Peyer's patch (tissue), 4 donors: ENCODE measurements around the gene YIPF1. TPM values are rescaled to one million over a fixed set of nuclear protein-coding genes. Genes with fewer than 3 reads are reported as not detected.

Source experiments
- DNase-seq, 3 donors: peaks; one replicate each; pipeline ENCODE4 v3.0.0-alpha.2; 2017 to 2019
- H3K27ac ChIP-seq, 4 donors: fragments of 200-600 bp; sonication (generic); one replicate each; pipeline ENCODE4 v1.5.1; 2016 to 2019
- H3K27me3 ChIP-seq, 2 donors: fragments of 200-600 bp; sonication (generic); one replicate each; pipeline ENCODE4 v1.5.1; 2019
- H3K36me3 ChIP-seq, 3 donors: fragments of 200-600 bp; sonication (generic); one replicate each; pipeline ENCODE4 v1.5.1; 2016 to 2019
- H3K4me1 ChIP-seq, 4 donors: fragments of 200-600 bp; sonication (generic); one replicate each; pipeline ENCODE4 v1.5.1; 2016 to 2019
- H3K4me3 ChIP-seq, 4 donors: fragments of 200-600 bp; sonication (generic); 1 replicate in 3 of 4; 2 replicates in 1 of 4; pipeline ENCODE4 v1.5.1; 2016 to 2019; ENCODE audit warnings: mild to moderate bottlenecking in 1 of 4
- H3K9me3 ChIP-seq, 4 donors: fragments of 200-600 bp; sonication (generic); one replicate each; pipeline ENCODE4 v1.5.1; 2016 to 2019; ENCODE audit warnings: mild to moderate bottlenecking in 1 of 4
- POLR2A ChIP-seq, 2 donors: fragments of 450-650 bp; IDR thresholded peaks; one replicate each; pipeline ENCODE4 v1.5.1; 2017; ENCODE audit warnings: antibody characterized with exemption in 2 of 2, mild to moderate bottlenecking in 2 of 2, moderate library complexity in 2 of 2
- total RNA-seq, 4 donors: library from RNA; depleted of rRNA; stranded (reverse); fragments of >200 nt; gene quantifications; one replicate each; pipeline ENCODE4 v1.1.0, GENCODE V29; 2016
- TF ChIP-seq, protein P1 (sequence below), 6 experiments: fragments of 450-650 bp in 4 of 6; fragments of 200-600 bp in 2 of 6; sonication (generic) in 1 of 6; IDR thresholded peaks; one replicate each; pipeline ENCODE4 v1.5.1; 2017 to 2019; ENCODE audit warnings: antibody characterized with exemption in 6 of 6, mild to moderate bottlenecking in 3 of 6, moderate library complexity in 1 of 6

YIPF1 gene
- total RNA-seq, 4 donors from 2014 or later, result 10.7 to 35.9 (median 20.4) TPM

DNA sequence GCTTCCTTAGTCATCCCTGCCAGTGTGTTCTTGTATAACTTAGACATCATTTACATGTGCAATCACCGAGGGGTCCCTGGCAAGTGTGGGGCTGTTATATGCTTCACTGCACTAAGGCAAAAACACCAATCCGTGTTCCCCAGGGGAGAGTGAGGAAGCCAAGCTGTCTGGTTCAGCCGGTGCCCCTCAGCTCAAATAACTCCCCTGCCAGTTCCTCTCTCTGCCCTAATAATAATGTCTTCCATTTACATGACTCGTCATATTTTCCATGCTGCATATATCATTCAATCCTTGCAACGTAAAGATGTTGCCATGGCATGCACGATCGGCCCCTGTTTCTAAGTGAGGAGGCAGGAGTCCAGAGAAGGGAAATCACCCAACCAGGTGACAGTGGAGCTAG is 27.1 kb downstream of the YIPF1 start:
- Histone ChIP-seq H3K36me3 (peaks cover 0 to 47% (median 0%) of the 10 kb centered on the region in 3 donors), H3K4me1 (no peaks in the 10 kb centered on the region), H3K27ac (no peak overlapping the region), H3K27me3 (no peaks in the 10 kb centered on the region), H3K9me3 (no peaks in the 10 kb centered on the region), H3K4me3 (no peak overlapping the region)
- no peak for TF ChIP-seq POLR2A (IDR thresholded peaks at IDR 0.05)
- TF ChIP-seq, protein P1, sequence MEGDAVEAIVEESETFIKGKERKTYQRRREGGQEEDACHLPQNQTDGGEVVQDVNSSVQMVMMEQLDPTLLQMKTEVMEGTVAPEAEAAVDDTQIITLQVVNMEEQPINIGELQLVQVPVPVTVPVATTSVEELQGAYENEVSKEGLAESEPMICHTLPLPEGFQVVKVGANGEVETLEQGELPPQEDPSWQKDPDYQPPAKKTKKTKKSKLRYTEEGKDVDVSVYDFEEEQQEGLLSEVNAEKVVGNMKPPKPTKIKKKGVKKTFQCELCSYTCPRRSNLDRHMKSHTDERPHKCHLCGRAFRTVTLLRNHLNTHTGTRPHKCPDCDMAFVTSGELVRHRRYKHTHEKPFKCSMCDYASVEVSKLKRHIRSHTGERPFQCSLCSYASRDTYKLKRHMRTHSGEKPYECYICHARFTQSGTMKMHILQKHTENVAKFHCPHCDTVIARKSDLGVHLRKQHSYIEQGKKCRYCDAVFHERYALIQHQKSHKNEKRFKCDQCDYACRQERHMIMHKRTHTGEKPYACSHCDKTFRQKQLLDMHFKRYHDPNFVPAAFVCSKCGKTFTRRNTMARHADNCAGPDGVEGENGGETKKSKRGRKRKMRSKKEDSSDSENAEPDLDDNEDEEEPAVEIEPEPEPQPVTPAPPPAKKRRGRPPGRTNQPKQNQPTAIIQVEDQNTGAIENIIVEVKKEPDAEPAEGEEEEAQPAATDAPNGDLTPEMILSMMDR (IDR thresholded peaks at IDR 0.05), result no peak
- no peak for DNase-seq

GRCh38 chr1:53860967-53861411 is 28.6 kb downstream of the YIPF1 start:
- Histone ChIP-seq H3K4me3 (no peak overlapping the region), H3K27ac (no peak overlapping the region), H3K4me1 (no peaks in the 10 kb centered on the region), H3K27me3 (no peaks in the 10 kb centered on the region), H3K36me3 (peaks cover 0 to 56% (median 0%) of the 10 kb centered on the region in 3 donors), H3K9me3 (no peaks in the 10 kb centered on the region)
- TF ChIP-seq POLR2A (IDR thresholded peaks at IDR 0.05), result no peak
- TF ChIP-seq, protein P1 (IDR thresholded peaks at IDR 0.05), result peak; percentile 46 to 78 (median 68)
- peak in 1 of 3 donors; percentile 66 for DNase-seq

- TF ChIP-seq POLR2A (IDR thresholded peaks at IDR 0.05), result no peak
- TF ChIP-seq, protein P1 (IDR thresholded peaks at IDR 0.05), result no peak
- Histone ChIP-seq H3K27me3 (no peaks in the 10 kb centered on the region), H3K4me1 (no peaks in the 10 kb centered on the region), H3K27ac (no peak overlapping the region), H3K36me3 (peaks cover 0 to 51% (median 0%) of the 10 kb centered on the region in 3 donors), H3K9me3 (no peaks in the 10 kb centered on the region), H3K4me3 (no peak overlapping the region)
- no peak for DNase-seq
These were observed 37.9 kb downstream of the YIPF1 start for GRCh38 chr1:53851571-53852285.

GRCh38 chr1:53850082-53850673 is 39.4 kb downstream of the YIPF1 start:
- H3K9me3 ChIP-seq, result no peaks in the 10 kb centered on the region
- H3K27ac ChIP-seq, result no peak overlapping the region
- H3K4me1 ChIP-seq, result no peaks in the 10 kb centered on the region
- peaks cover 0 to 37% (median 0%) of the 10 kb centered on the region in 3 donors for H3K36me3 ChIP-seq
- no peak for DNase-seq
- no peaks in the 10 kb centered on the region for H3K27me3 ChIP-seq
- TF ChIP-seq, protein P1 (IDR thresholded peaks at IDR 0.05), result no peak
- TF ChIP-seq POLR2A (IDR thresholded peaks at IDR 0.05), result no peak
- no peak overlapping the region for H3K4me3 ChIP-seq

- Histone ChIP-seq H3K36me3 (peaks cover 0 to 15% (median 0%) of the 10 kb centered on the region in 3 donors), H3K4me1 (no peaks in the 10 kb centered on the region), H3K27me3 (no peaks in the 10 kb centered on the region), H3K27ac (no peak overlapping the region), H3K4me3 (no peak overlapping the region), H3K9me3 (no peaks in the 10 kb centered on the region)
- no peak for DNase-seq
- no peak for TF ChIP-seq POLR2A (IDR thresholded peaks at IDR 0.05)
- TF ChIP-seq, protein P1 (IDR thresholded peaks at IDR 0.05), result no peak
These were observed 41.6 kb downstream of the YIPF1 start for GRCh38 chr1:53847980-53848379.
